ENCODE results near the gene PCP4.
A peak's percentile ranks its signal among the peaks of the same experiment; 100 is the strongest.

Gene PCP4

DNA sequence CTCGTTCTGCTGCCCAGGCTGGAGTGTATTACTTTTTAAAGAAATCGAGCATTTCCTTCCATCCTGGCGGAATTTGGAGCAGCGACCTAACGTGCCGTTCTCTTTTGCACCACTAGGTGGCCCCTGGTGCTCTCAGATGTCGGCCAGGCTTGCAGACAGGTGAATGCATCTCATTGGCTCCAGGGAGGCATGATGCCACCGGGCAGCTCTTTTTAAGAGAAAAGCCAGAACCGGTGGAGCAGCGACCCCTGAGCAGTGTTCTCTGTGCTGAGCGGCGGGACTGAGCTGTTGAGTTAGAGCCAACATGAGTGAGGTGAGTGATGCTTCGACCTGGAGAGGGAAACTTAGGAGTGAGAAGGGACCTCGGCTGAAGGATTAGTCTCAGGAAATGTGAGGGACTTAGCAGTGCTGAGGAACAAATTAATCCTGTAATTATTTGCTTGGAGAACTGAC, at the start of gene PCP4:
PCP4 (plus strand) TSS at position 241 of the 453 bp plus-strand sequence; CDS start at position 305, 64 bp downstream.
- peak; percentile 65 for ATAC-seq (ENCODE audit: low read depth)
- no peak for DNase-seq (ENCODE audit: low spot score)
- Histone ChIP-seq H3K36me3 (ENCODE audit: low read depth) (no peaks in the 10 kb centered on the region), H3K27me3 (ENCODE audit: insufficient read depth, poor library complexity, severe bottlenecking) (peaks cover 18% of the 10 kb centered on the region), H3K4me3 (ENCODE audit: severe bottlenecking) (no peak within 1 kb of the TSS), H3K4me1 (ENCODE audit: insufficient read depth, poor library complexity, severe bottlenecking) (no peaks in the 10 kb centered on the region), H3K27ac (ENCODE audit: poor library complexity, severe bottlenecking) (no peak within 1 kb of the TSS), H3K9me3 (ENCODE audit: severe bottlenecking) (no peaks in the 10 kb centered on the region)
- TF ChIP-seq, protein P1, sequence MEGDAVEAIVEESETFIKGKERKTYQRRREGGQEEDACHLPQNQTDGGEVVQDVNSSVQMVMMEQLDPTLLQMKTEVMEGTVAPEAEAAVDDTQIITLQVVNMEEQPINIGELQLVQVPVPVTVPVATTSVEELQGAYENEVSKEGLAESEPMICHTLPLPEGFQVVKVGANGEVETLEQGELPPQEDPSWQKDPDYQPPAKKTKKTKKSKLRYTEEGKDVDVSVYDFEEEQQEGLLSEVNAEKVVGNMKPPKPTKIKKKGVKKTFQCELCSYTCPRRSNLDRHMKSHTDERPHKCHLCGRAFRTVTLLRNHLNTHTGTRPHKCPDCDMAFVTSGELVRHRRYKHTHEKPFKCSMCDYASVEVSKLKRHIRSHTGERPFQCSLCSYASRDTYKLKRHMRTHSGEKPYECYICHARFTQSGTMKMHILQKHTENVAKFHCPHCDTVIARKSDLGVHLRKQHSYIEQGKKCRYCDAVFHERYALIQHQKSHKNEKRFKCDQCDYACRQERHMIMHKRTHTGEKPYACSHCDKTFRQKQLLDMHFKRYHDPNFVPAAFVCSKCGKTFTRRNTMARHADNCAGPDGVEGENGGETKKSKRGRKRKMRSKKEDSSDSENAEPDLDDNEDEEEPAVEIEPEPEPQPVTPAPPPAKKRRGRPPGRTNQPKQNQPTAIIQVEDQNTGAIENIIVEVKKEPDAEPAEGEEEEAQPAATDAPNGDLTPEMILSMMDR (IDR thresholded peaks at IDR 0.05; ENCODE audit: poor library complexity, severe bottlenecking) = peak; percentile 87

DNA sequence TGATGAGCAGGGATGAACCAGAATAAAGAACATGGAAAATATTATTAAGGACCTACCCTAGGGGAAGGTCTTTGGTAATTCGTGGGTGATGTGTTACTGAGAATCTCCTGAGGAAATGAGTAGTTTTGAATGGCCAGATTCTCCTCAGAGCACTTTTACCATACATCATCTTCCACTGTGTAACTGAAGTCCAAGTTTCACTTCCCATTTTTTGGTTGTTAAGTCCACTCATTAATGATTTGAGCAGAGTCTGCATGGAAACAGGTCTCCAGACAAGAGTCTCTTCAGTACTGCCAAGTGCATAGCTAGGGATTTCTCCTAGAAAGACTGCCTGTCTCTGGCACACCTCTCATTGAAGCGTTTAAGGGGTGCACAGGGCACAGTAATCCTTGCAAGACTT, 48.7 kb upstream of the PCP4 start:
- TF ChIP-seq, protein P1 (IDR thresholded peaks at IDR 0.05; ENCODE audit: poor library complexity, severe bottlenecking) = no peak
- H3K27ac ChIP-seq (ENCODE audit: poor library complexity, severe bottlenecking) = no peak overlapping the region
- no peak overlapping the region for H3K4me3 ChIP-seq (ENCODE audit: severe bottlenecking)
- no peak for ATAC-seq (ENCODE audit: low read depth)
- H3K9me3 ChIP-seq (ENCODE audit: severe bottlenecking) = no peaks in the 10 kb centered on the region
- no peaks in the 10 kb centered on the region for H3K36me3 ChIP-seq (ENCODE audit: low read depth)
- H3K27me3 ChIP-seq (ENCODE audit: insufficient read depth, poor library complexity, severe bottlenecking) = no peaks in the 10 kb centered on the region
- DNase-seq (ENCODE audit: low spot score) = no peak
- no peaks in the 10 kb centered on the region for H3K4me1 ChIP-seq (ENCODE audit: insufficient read depth, poor library complexity, severe bottlenecking)

- no peak for ATAC-seq (ENCODE audit: low read depth)
- no peak for DNase-seq (ENCODE audit: low spot score)
Observed at GRCh38 chr21:39822042-39822441, 45.2 kb upstream of the PCP4 start.

DNA sequence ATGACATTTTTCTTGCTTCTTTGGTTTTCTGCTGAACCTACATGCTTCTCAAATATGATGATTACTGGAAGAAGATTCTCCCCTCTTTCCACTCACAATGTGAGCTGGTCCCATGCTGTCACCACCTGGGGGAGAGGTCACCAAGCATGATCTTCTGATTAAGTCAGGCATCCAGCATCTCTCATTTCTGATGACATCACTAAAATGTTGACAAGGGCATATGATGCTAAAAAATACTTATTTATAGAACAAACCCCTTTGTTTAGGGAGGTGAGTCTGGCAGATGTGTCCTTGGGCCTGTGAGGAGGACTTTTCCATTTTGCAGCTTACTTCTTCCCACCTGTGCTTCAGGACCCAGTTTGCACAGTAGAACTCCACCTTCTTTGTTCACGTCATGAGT, 42.0 kb upstream of the PCP4 start:
- Histone ChIP-seq H3K4me3 (ENCODE audit: severe bottlenecking) (no peak overlapping the region), H3K27ac (ENCODE audit: poor library complexity, severe bottlenecking) (no peak overlapping the region), H3K27me3 (ENCODE audit: insufficient read depth, poor library complexity, severe bottlenecking) (peaks cover 9% of the 10 kb centered on the region), H3K4me1 (ENCODE audit: insufficient read depth, poor library complexity, severe bottlenecking) (no peaks in the 10 kb centered on the region), H3K9me3 (ENCODE audit: severe bottlenecking) (no peaks in the 10 kb centered on the region), H3K36me3 (ENCODE audit: low read depth) (no peaks in the 10 kb centered on the region)
- ATAC-seq (ENCODE audit: low read depth) (no peak), DNase-seq (ENCODE audit: low spot score) (no peak)
- TF ChIP-seq, protein P1 (IDR thresholded peaks at IDR 0.05; ENCODE audit: poor library complexity, severe bottlenecking) = no peak

More at GRCh38 chr21:39822042-39822441, 45.2 kb upstream of the PCP4 start:
- Histone ChIP-seq H3K27me3 (ENCODE audit: insufficient read depth, poor library complexity, severe bottlenecking) (no peaks in the 10 kb centered on the region), H3K4me1 (ENCODE audit: insufficient read depth, poor library complexity, severe bottlenecking) (no peaks in the 10 kb centered on the region), H3K9me3 (ENCODE audit: severe bottlenecking) (no peaks in the 10 kb centered on the region), H3K4me3 (ENCODE audit: severe bottlenecking) (no peak overlapping the region), H3K36me3 (ENCODE audit: low read depth) (no peaks in the 10 kb centered on the region), H3K27ac (ENCODE audit: poor library complexity, severe bottlenecking) (no peak overlapping the region)
- TF ChIP-seq, protein P1 (IDR thresholded peaks at IDR 0.05; ENCODE audit: poor library complexity, severe bottlenecking) = no peak

DNA sequence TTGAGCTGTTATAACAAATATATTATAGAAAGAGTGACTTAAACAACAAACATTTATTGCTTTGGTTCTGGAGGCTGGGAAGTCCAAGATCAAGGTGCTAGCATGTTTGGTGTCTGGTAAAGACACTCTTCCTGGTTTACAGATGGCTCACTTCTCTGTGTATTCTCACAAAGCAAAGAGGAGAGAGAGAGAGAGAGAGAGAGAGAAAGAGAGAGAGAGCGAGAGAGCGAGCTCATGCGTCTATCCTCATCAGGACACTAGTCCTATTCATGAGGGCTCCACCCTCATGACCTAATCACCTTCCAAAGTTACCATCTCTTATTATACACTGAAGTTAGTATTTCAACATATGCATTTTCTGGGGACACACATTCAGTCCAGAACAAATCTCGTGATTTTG, 32.7 kb upstream of the PCP4 start:
- peaks cover 12% of the 10 kb centered on the region for H3K27me3 ChIP-seq (ENCODE audit: insufficient read depth, poor library complexity, severe bottlenecking)
- ATAC-seq (ENCODE audit: low read depth) (no peak), DNase-seq (ENCODE audit: low spot score) (no peak)
- no peaks in the 10 kb centered on the region for H3K4me1 ChIP-seq (ENCODE audit: insufficient read depth, poor library complexity, severe bottlenecking)
- H3K36me3 ChIP-seq (ENCODE audit: low read depth) = no peaks in the 10 kb centered on the region
- H3K4me3 ChIP-seq (ENCODE audit: severe bottlenecking) = no peak overlapping the region
- H3K27ac ChIP-seq (ENCODE audit: poor library complexity, severe bottlenecking) = no peak overlapping the region
- H3K9me3 ChIP-seq (ENCODE audit: severe bottlenecking) = no peaks in the 10 kb centered on the region
- TF ChIP-seq, protein P1 (IDR thresholded peaks at IDR 0.05; ENCODE audit: poor library complexity, severe bottlenecking) = no peak

All from RWPE2 (cell line).